HepG2 (cell line): Measurements from ENCODE around the gene PC. TPM values are rescaled to one million over a fixed set of nuclear protein-coding genes. Genes with fewer than 3 reads are reported as not detected.

Experiments
- CHD2 ChIP-seq: IDR thresholded peaks from 2 replicates; pipeline ENCODE4 v1.6.1; 2011; ENCODE audit warnings: low read depth, low read length, improper control_type of control experiment
- GLMP ChIP-seq: sonication (generic); formaldehyde crosslinking; IDR thresholded peaks from 2 replicates; pipeline ENCODE4 v1.9.0; 2021; ENCODE audit warnings: missing genetic modification reagents, mild to moderate bottlenecking, borderline replicate concordance
- HOXA9 ChIP-seq: sonication (generic); formaldehyde crosslinking; IDR thresholded peaks from 2 replicates; pipeline ENCODE4 v1.8.1; 2022; ENCODE audit warnings: missing genetic modification reagents, mild to moderate bottlenecking, moderate library complexity, borderline replicate concordance
- IKZF1 ChIP-seq: fragments of 450-650 bp; IDR thresholded peaks from 2 replicates; pipeline ENCODE4 v1.7.1; 2016
- KDM5A ChIP-seq: fragments of 200-600 bp; sonication (generic); IDR thresholded peaks from 2 replicates; pipeline ENCODE4 v1.7.0; 2018; ENCODE audit warnings: antibody characterized with exemption, mild to moderate bottlenecking, low read length, borderline replicate concordance
- KLF13 ChIP-seq: sonication (generic); formaldehyde crosslinking; IDR thresholded peaks from 2 replicates; pipeline ENCODE4 v1.4.0; 2020; ENCODE audit warnings: mild to moderate bottlenecking, missing genetic modification reagents
- KLF9 ChIP-seq: IDR thresholded peaks from 2 replicates; pipeline ENCODE4 v1.6.1; 2016; ENCODE audit warnings: low read depth
- MAFK ChIP-seq, 2 experiments: IDR thresholded peaks in 1 of 2; conservative IDR thresholded peaks in 1 of 2; 2 replicates each; pipeline ENCODE4 v1.6.1; 2011; ENCODE audit warnings: improper control_type of control experiment in 2 of 2, low read length in 2 of 2
- NBN ChIP-seq: fragments of 450-650 bp; conservative IDR thresholded peaks from 2 replicates; pipeline ENCODE4 v1.6.1; 2017
- NCOR1 ChIP-seq: fragments of 200-600 bp; sonication (generic); IDR thresholded peaks from 2 replicates; pipeline ENCODE4 v1.7.0; 2017; ENCODE audit warnings: antibody characterized with exemption, low read length, borderline replicate concordance
- NFE2 ChIP-seq: sonication (generic); formaldehyde crosslinking; IDR thresholded peaks from 2 replicates; pipeline ENCODE4 v1.4.0; 2020; ENCODE audit warnings: missing genetic modification reagents
- ONECUT2 ChIP-seq: sonication (generic); formaldehyde crosslinking; IDR thresholded peaks from 2 replicates; pipeline ENCODE4 v1.4.0; 2020; ENCODE audit warnings: missing genetic modification reagents
- PAX8 ChIP-seq: sonication (generic); formaldehyde crosslinking; IDR thresholded peaks from 2 replicates; pipeline ENCODE4 v1.8.0; 2022; ENCODE audit warnings: mild to moderate bottlenecking, missing genetic modification reagents, borderline replicate concordance
- RFXANK ChIP-seq: IDR thresholded peaks from 2 replicates; pipeline ENCODE4 v1.6.1; 2016
- SIX1 ChIP-seq: sonication (generic); formaldehyde crosslinking; IDR thresholded peaks from 2 replicates; pipeline ENCODE4 v1.4.0; 2020; ENCODE audit warnings: missing genetic modification reagents, borderline replicate concordance
- SMARCC2 ChIP-seq: fragments of 450-650 bp; IDR thresholded peaks from 2 replicates; pipeline ENCODE4 v1.6.1; 2017; ENCODE audit warnings: antibody characterized with exemption, mild to moderate bottlenecking
- SMC3 ChIP-seq: IDR thresholded peaks from 2 replicates; pipeline ENCODE4 v1.6.1; 2011; ENCODE audit warnings: low read length, improper control_type of control experiment
- SNAPC4 ChIP-seq: sonication (generic); formaldehyde crosslinking; IDR thresholded peaks from 2 replicates; pipeline ENCODE4 v1.4.0; 2020; ENCODE audit warnings: mild to moderate bottlenecking, missing genetic modification reagents
- ZBTB7A ChIP-seq: sonication (generic); formaldehyde crosslinking; IDR thresholded peaks from 2 replicates; pipeline ENCODE4 v1.8.0; 2022; ENCODE audit warnings: mild to moderate bottlenecking, missing genetic modification reagents
- ZNF251 ChIP-seq: sonication (generic); formaldehyde crosslinking; IDR thresholded peaks from 2 replicates; pipeline ENCODE4 v1.9.0; 2021; ENCODE audit warnings: mild to moderate bottlenecking, missing genetic modification reagents
- ZNF260 ChIP-seq: sonication (generic); formaldehyde crosslinking; IDR thresholded peaks from 2 replicates; pipeline ENCODE4 v1.4.0; 2020; ENCODE audit warnings: missing genetic modification reagents, low read depth, mild to moderate bottlenecking, borderline replicate concordance
- ZNF30 ChIP-seq: sonication (generic); formaldehyde crosslinking; IDR thresholded peaks from 2 replicates; pipeline ENCODE4 v1.5.0; 2020; ENCODE audit warnings: mild to moderate bottlenecking, missing genetic modification reagents
- ZNF446 ChIP-seq: sonication (generic); formaldehyde crosslinking; IDR thresholded peaks from 2 replicates; pipeline ENCODE4 v1.5.0; 2020; ENCODE audit warnings: mild to moderate bottlenecking, missing genetic modification reagents
- ZNF510 ChIP-seq: sonication (generic); formaldehyde crosslinking; IDR thresholded peaks from 2 replicates; pipeline ENCODE4 v1.4.0; 2020; ENCODE audit warnings: low read depth, mild to moderate bottlenecking, missing genetic modification reagents
- ZNF543 ChIP-seq: sonication (generic); formaldehyde crosslinking; IDR thresholded peaks from 2 replicates; pipeline ENCODE4 v1.4.0; 2020; ENCODE audit warnings: mild to moderate bottlenecking, missing genetic modification reagents
- ZNF564 ChIP-seq: sonication (generic); formaldehyde crosslinking; IDR thresholded peaks from 2 replicates; pipeline ENCODE4 v1.8.1; 2023; ENCODE audit warnings: mild to moderate bottlenecking, missing genetic modification reagents
- ZNF616 ChIP-seq: sonication (generic); formaldehyde crosslinking; IDR thresholded peaks from 2 replicates; pipeline ENCODE4 v1.5.0; 2020; ENCODE audit warnings: low read depth, mild to moderate bottlenecking, missing genetic modification reagents
- ZSCAN30 ChIP-seq: sonication (generic); formaldehyde crosslinking; IDR thresholded peaks from 2 replicates; pipeline ENCODE4 v1.5.0; 2020; ENCODE audit warnings: mild to moderate bottlenecking, missing genetic modification reagents
- polyA plus RNA-seq, 8 experiments: library from polyadenylated mRNA; depleted of rRNA in 3 of 8; stranded (reverse) in 7 of 8; unstranded in 1 of 8; fragments of >200 nt; fragmentation: Illumina TruSeq in 4 of 8; extraction: Trizol in 4 of 8; gene quantifications; 2 replicates each; pipeline versions ENCODE4 v1.2.1 to v1.2.3, GENCODE V29; 2011 to 2016; ENCODE audit warnings: low read depth in 4 of 8, missing spikeins in 1 of 8, mixed read lengths in 1 of 8; ENCODE audit not compliant: insufficient read depth in 1 of 8
- total RNA-seq, 5 experiments: library from RNA; depleted of rRNA; stranded (reverse); fragments of >200 nt; fragmentation: Illumina TruSeq; extraction: Trizol; gene quantifications; 2 replicates each; pipeline ENCODE4 v1.2.3, GENCODE V29; 2016; ENCODE audit warnings: low read depth in 1 of 5

Gene PC
- total and polyA plus RNA-seq, 2 of the 13 experiments (the other 11 are each of a cell fraction or from before 2014, with no cell fraction given) = 29.0 to 39.0 TPM

GRCh38 chr11:66891851-66892660 is 66.1 kb downstream of the PC start (continued):
- TF ChIP-seq ZBTB7A (CRISPR knock-in tag) (no peak), ZNF251 (no peak), RFXANK (CRISPR knock-in tag) (no peak), ONECUT2 (CRISPR knock-in tag) (no peak), HOXA9 (no peak), ZNF446 (CRISPR knock-in tag) (no peak), MAFK (conservative IDR thresholded peaks at IDR 0.05 in 1 of 2, IDR thresholded peaks at IDR 0.05 in 1 of 2; ENCODE audit: low read length in 2 of 2) (peak; percentile 91 to 98), ZNF616 (CRISPR knock-in tag) (no peak), ZNF30 (no peak), KLF13 (CRISPR knock-in tag) (no peak), ZNF510 (CRISPR knock-in tag) (no peak), SNAPC4 (CRISPR knock-in tag) (no peak), SMC3 (peak; percentile 20; the same call in 1 of the 2 replicates), ZNF260 (CRISPR knock-in tag) (no peak), PAX8 (CRISPR knock-in tag) (no peak), ZNF564 (CRISPR knock-in tag) (no peak), ZNF543 (no peak), CHD2 (no peak), NBN (no peak), KDM5A (no peak), GLMP (CRISPR knock-in tag) (no peak), SIX1 (CRISPR knock-in tag) (no peak), NFE2 (CRISPR knock-in tag) (no peak), ZSCAN30 (no peak), SMARCC2 (no peak), KLF9 (no peak), IKZF1 (no peak), NCOR1 (no peak)
